Astrocyte (in vitro differentiated cells and primary cell): ENCODE data around the gene TMTC3. TPM values are rescaled to one million over a fixed set of nuclear protein-coding genes. Genes with fewer than 3 reads are reported as not detected.
A peak's percentile ranks its signal among the peaks of the same experiment; 100 is the strongest.

Source experiments
- DNase-seq: peaks from one replicate; pipeline ENCODE4 v3.0.0-alpha.2; 2010; ENCODE audit warnings: low read depth
- FAIRE-seq: peaks from 2 replicates; lab custom pipeline; 2011; peaks lifted over from hg19 to GRCh38; lab: Jason Lieb, UNC
- H2AFZ ChIP-seq: 2 replicates; pipeline ENCODE4 v1.6.0; 2012; ENCODE audit warnings: low read depth, low read length, inconsistent platforms
- H3K27ac ChIP-seq: 2 replicates; pipeline ENCODE4 v1.5.1; 2011; ENCODE audit warnings: low read depth, low read length, inconsistent platforms
- H3K27me3 ChIP-seq: 2 replicates; pipeline ENCODE4 v1.6.0; 2011; ENCODE audit warnings: low read length, inconsistent platforms; ENCODE audit not compliant: insufficient read depth
- H3K36me3 ChIP-seq: 2 replicates; pipeline ENCODE4 v1.5.1; 2011; ENCODE audit warnings: low read length, inconsistent platforms; ENCODE audit not compliant: insufficient read depth
- H3K4me1 ChIP-seq: 2 replicates; pipeline ENCODE4 v1.5.1; 2011; ENCODE audit warnings: low read length, inconsistent platforms; ENCODE audit not compliant: insufficient read depth
- H3K4me2 ChIP-seq: 2 replicates; pipeline ENCODE4 v1.6.0; 2012; ENCODE audit warnings: low read length, inconsistent platforms
- H3K4me3 ChIP-seq: 2 replicates; pipeline ENCODE4 v1.5.1; 2011; ENCODE audit warnings: low read depth, mild to moderate bottlenecking, low read length, inconsistent platforms; ENCODE audit not compliant: insufficient read depth
- H3K79me2 ChIP-seq: 2 replicates; pipeline ENCODE4 v1.6.0; 2012; ENCODE audit warnings: mild to moderate bottlenecking, low read length, inconsistent platforms; ENCODE audit not compliant: insufficient read depth
- H3K9ac ChIP-seq: 2 replicates; pipeline ENCODE4 v1.6.0; 2012; ENCODE audit warnings: mild to moderate bottlenecking, low read length, inconsistent platforms
- H3K9me3 ChIP-seq: 2 replicates; pipeline ENCODE4 v1.5.1; 2012; ENCODE audit warnings: low read depth, mild to moderate bottlenecking, low read length, inconsistent platforms; ENCODE audit not compliant: insufficient read depth
- H4K20me1 ChIP-seq: 2 replicates; pipeline ENCODE4 v1.6.0; 2012; ENCODE audit warnings: low read length, inconsistent platforms; ENCODE audit not compliant: insufficient read depth
- H3K27ac Mint-ChIP-seq: one replicate; pipeline ENCODE4 v1.8.0; 2021; ENCODE audit warnings: mild to moderate bottlenecking, mixed read lengths; ENCODE audit not compliant: unreplicated experiment
- H3K27me3 Mint-ChIP-seq: one replicate; pipeline ENCODE4 v1.8.0; 2021; ENCODE audit warnings: low read depth, mixed read lengths; ENCODE audit not compliant: unreplicated experiment
- H3K36me3 Mint-ChIP-seq: one replicate; pipeline ENCODE4 v1.8.0; 2021; ENCODE audit warnings: low read depth, mixed read lengths; ENCODE audit not compliant: unreplicated experiment
- H3K4me1 Mint-ChIP-seq: one replicate; pipeline ENCODE4 v1.8.0; 2021; ENCODE audit warnings: low read depth, mixed read lengths; ENCODE audit not compliant: unreplicated experiment
- H3K4me3 Mint-ChIP-seq: one replicate; pipeline ENCODE4 v1.8.0; 2021; ENCODE audit warnings: mild to moderate bottlenecking, moderate library complexity, mixed read lengths; ENCODE audit not compliant: unreplicated experiment
- H3K9me3 Mint-ChIP-seq: one replicate; pipeline ENCODE4 v1.8.0; 2021; ENCODE audit warnings: mild to moderate bottlenecking, mixed read lengths; ENCODE audit not compliant: unreplicated experiment
- CTCF ChIP-seq: IDR thresholded peaks from 2 replicates; pipeline ENCODE4 v1.5.1; 2011; ENCODE audit warnings: low read depth, mild to moderate bottlenecking, inconsistent platforms, low read length, moderate library complexity; ENCODE audit not compliant: insufficient read depth
- EZH2 ChIP-seq: IDR thresholded peaks from 2 replicates; pipeline ENCODE4 v1.6.1; 2012; ENCODE audit warnings: mild to moderate bottlenecking, low read length, inconsistent platforms; ENCODE audit not compliant: insufficient read depth
- total RNA-seq: library from RNA; stranded (reverse); gene quantifications from 2 replicates; pipeline ENCODE4 v1.2.1, GENCODE V29; 2021

TMTC3 gene
- total RNA-seq, 1 donor from 2014 or later = 49.0 TPM

DNA sequence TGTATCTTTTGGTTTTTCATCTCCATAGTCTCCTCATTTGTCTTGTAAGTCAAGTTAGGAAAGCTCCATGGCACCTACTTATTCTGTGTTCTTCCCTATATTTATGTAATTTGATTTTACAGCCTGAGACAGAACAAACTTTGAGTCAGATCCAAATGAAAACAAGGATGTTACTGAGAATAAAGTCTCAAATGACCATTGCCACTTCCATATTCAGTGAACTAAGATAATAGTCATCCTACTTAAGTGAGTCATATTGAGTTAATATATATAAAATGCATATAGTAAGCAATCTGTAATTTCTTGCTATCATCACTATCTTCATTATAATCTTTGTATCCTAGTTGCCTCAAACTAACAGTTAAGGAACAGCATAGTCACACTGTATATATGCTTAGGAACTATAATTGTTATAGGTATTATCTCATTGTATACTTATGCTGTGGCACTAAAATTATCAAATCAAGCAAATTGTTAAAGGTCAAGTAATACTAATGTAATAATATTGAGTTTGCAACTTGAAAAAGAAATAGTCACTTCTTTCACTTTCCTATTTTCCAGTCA lies 30.8 kb downstream of the TMTC3 start:
- Histone ChIP-seq H4K20me1 (no peaks in the 10 kb centered on the region), H3K4me2 (no peak overlapping the region), H3K27me3 (no peaks in the 10 kb centered on the region), H3K79me2 (no peaks in the 10 kb centered on the region), H2AFZ (no peak overlapping the region), H3K4me3 (no peak overlapping the region), H3K36me3 (peaks cover 17% of the 10 kb centered on the region), H3K9me3 (no peaks in the 10 kb centered on the region), H3K27ac (no peak overlapping the region), H3K9ac (no peak overlapping the region), H3K4me1 (no peaks in the 10 kb centered on the region)
- Mint-ChIP-seq H3K9me3 (no peaks in the 10 kb centered on the region), H3K4me1 (no peaks in the 10 kb centered on the region), H3K27ac (no peak overlapping the region), H3K4me3 (no peak overlapping the region), H3K27me3 (no peaks in the 10 kb centered on the region), H3K36me3 (peaks cover 9% of the 10 kb centered on the region)
- no peak for TF ChIP-seq CTCF
- TF ChIP-seq EZH2 = no peak
- DNase-seq (no peak), FAIRE-seq (peak; percentile 56)

GRCh38 chr12:88175544-88175943 lies 33.4 kb downstream of the TMTC3 start:
- Histone ChIP-seq H3K27me3 (no peaks in the 10 kb centered on the region), H3K4me2 (no peak overlapping the region), H2AFZ (no peak overlapping the region), H3K4me3 (no peak overlapping the region), H3K79me2 (no peaks in the 10 kb centered on the region), H3K9me3 (no peaks in the 10 kb centered on the region), H3K36me3 (peaks cover 26% of the 10 kb centered on the region), H3K4me1 (no peaks in the 10 kb centered on the region), H3K9ac (no peak overlapping the region), H4K20me1 (no peaks in the 10 kb centered on the region), H3K27ac (no peak overlapping the region)
- H3K4me1 Mint-ChIP-seq = no peaks in the 10 kb centered on the region
- no peak for FAIRE-seq
- no peak overlapping the region for H3K4me3 Mint-ChIP-seq
- no peak for DNase-seq
- TF ChIP-seq CTCF = no peak
- TF ChIP-seq EZH2 = no peak
- peaks cover 6% of the 10 kb centered on the region for H3K36me3 Mint-ChIP-seq
- no peaks in the 10 kb centered on the region for H3K9me3 Mint-ChIP-seq
- no peak overlapping the region for H3K27ac Mint-ChIP-seq
- H3K27me3 Mint-ChIP-seq = no peaks in the 10 kb centered on the region

GRCh38 chr12:88179436-88180014 lies 37.4 kb downstream of the TMTC3 start:
- Mint-ChIP-seq H3K36me3 (peaks cover 12% of the 10 kb centered on the region), H3K9me3 (peaks cover 2% of the 10 kb centered on the region), H3K4me1 (peaks cover 5% of the 10 kb centered on the region), H3K27ac (no peak overlapping the region), H3K27me3 (no peaks in the 10 kb centered on the region), H3K4me3 (no peak overlapping the region)
- no peak overlapping the region for H2AFZ ChIP-seq
- H3K4me2 ChIP-seq = no peak overlapping the region
- no peaks in the 10 kb centered on the region for H3K4me1 ChIP-seq
- H3K36me3 ChIP-seq = peaks cover 28% of the 10 kb centered on the region
- no peak for TF ChIP-seq CTCF
- TF ChIP-seq EZH2 = no peak
- no peak overlapping the region for H3K4me3 ChIP-seq
- no peaks in the 10 kb centered on the region for H3K27me3 ChIP-seq
- no peaks in the 10 kb centered on the region for H3K9me3 ChIP-seq
- H3K27ac ChIP-seq = no peak overlapping the region
- FAIRE-seq (no peak), DNase-seq (no peak)
- no peaks in the 10 kb centered on the region for H3K79me2 ChIP-seq
- H4K20me1 ChIP-seq = no peaks in the 10 kb centered on the region
- H3K9ac ChIP-seq = no peak overlapping the region
